COLO668 (cell line): ENCODE measurements around the gene RXRA.

Experiments
- DNase-seq: peaks from one replicate; lab custom pipeline; 2025; ENCODE audit not compliant: unreplicated experiment; lab: John Stamatoyannopoulos, UW

RXRA gene

DNA sequence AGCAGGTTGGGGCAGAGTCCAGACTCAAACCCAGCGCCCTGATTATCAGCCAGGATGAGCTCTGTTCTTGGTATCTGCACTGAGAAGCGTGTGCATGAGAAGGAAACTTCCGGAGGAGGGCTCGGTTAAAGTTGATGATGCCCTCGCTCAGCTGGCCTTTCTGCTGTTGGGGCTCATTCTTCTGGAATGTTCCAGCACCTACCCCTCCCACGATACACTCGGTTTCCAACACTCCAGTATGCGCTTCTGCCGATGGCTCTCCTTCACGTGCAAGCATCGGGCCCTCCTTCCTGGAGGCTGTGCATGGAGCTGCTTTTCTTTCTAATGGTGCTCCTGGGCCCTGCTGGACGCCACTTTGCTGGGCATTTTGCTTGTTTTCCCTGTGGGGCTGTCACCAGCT lies 134.0 kb downstream of the RXRA start:
- DNase-seq = no peak

DNA sequence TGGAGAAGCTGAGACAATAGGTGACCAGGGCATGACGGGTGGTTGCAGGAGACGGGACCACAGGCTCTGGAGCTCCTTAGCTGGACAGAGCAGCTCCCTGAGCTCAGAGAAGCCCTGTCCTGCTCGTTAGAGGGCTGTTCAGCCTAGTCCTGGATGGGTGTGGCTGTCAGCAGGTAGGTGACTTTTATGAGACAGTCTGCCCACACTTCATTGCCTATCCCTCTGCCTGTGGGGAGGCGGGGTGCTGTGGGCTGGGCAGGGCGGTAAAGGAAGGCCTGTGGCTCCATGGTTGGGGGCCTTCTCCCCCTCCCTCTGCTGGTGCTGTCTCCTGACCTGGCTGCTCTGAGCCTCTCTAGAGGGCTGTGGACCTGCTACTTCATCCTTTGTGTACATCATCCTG lies 134.6 kb downstream of the RXRA start:
- DNase-seq = no peak

DNA sequence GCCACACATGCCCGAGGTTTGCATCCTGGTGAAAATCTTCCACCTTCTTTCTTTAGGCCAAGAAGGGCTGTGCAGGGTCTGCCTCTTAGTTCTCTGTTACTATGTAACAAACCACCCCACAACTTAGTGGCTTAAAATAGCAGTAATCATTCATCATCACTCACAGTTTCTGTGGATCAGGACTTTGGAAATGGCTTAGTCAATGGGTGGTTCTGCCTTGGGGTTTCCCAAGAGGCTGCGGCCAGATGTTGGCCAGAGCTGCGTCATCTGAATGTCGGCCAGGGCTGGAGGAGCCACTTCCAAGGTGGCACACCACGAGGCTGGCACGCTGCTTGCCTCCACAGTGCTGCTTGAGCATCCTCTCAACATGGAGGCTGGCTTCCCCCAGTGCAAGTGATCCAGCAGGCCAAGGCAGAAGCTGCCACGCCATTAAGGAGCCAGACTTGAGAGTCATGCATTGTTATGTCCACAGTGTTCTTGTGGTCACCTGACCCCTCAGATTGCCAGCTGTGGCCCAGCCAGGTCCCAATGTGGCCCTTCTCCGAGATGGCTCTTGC lies 135.2 kb downstream of the RXRA start:
- DNase-seq = no peak

DNA sequence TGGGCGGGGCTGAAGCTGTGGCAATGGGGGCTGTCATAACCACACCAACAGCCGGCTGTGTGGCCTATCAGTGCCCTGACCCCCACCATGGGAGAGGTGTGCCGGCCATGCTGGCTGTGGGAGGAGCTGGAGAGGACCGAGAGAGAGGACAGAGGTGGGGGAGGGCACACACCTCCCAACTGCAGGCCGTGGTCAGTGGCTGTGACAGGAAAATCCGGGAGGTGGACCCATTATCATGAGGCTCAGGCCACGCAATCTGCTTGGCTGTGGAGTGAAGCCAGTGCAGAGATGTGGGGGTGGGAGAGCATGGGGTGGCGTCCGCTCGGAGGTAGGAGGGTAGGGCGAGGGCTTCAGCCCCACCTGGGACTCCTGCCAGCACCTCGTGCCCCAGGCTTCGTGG lies 136.1 kb downstream of the RXRA start:
- no peak for DNase-seq

DNA sequence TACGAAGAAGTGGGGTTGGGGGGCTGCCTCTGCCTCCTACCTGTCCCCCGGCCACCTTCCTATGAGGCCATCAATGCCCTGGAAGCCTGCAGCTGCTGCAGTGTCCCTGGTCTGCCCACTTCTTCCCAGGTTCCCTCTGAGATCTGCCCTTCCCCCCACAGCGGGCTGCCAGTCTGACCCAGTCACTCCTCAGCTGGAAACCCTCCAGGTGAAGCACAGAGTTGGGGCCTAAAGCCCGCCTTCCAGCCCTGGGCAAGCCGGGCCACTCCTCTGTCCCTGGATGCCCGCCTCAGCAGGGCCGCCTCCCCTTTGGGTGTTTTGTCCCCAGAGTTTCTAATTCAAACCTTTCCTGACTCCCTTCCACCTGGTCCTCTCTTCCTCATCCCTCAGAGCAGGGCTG lies 137.0 kb downstream of the RXRA start:
- no peak for DNase-seq

DNA sequence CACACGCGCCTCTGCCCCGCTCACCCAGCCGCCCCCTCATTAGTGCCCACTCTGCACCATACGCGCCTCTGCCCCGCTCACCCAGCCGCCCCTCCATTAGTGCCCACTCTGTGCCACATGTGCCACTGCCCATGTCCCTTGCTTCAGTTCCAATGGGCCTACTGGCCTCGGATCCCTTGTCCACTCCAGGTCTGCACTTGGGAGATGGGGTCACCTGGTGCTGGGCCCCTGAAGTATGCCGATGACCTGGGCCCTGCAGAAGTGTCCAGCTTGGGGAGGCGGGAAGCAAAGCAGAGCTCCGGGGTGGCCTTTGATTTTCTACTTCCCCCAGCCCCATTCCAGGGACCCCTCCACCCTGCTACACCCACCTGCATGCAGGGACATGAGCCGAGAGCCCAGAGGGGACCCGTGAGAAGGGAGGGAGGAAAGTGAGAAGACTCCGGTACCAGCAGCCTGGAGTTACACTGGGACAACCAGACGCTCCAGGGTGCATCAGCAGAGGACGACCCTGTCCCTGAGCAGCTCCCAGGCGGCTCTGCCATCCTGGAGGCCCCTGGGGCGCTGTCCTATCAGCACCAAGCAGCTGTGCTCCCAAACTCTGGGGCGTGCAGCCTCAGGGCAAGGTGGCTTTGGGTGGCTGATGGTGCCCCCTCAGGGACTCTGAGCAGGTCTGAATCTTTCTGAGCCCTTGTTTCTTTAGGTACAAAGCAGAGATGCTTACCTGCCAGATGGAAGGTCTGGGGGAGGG lies 140.8 kb downstream of the RXRA start:
- DNase-seq = no peak

DNA sequence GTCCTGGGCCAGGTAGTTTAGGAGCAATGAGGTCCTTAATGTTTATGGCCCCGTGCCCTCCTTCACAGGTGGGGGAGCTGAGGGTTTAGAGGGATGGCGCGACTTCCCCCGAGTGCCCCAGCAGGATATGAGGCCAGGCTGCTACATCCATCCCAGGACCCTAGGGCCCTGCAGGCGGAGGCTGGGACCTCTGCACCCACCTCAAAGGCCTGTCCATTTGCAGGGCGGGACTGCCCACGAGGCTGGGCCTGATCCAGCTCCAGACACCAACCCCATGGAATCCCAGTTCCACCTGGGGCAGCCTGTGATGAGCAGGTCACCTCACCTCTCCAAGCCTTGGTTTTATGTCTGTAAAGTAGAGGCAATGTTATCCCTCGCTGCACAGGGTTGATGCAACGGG lies 142.1 kb downstream of the RXRA start:
- DNase-seq = no peak

DNA sequence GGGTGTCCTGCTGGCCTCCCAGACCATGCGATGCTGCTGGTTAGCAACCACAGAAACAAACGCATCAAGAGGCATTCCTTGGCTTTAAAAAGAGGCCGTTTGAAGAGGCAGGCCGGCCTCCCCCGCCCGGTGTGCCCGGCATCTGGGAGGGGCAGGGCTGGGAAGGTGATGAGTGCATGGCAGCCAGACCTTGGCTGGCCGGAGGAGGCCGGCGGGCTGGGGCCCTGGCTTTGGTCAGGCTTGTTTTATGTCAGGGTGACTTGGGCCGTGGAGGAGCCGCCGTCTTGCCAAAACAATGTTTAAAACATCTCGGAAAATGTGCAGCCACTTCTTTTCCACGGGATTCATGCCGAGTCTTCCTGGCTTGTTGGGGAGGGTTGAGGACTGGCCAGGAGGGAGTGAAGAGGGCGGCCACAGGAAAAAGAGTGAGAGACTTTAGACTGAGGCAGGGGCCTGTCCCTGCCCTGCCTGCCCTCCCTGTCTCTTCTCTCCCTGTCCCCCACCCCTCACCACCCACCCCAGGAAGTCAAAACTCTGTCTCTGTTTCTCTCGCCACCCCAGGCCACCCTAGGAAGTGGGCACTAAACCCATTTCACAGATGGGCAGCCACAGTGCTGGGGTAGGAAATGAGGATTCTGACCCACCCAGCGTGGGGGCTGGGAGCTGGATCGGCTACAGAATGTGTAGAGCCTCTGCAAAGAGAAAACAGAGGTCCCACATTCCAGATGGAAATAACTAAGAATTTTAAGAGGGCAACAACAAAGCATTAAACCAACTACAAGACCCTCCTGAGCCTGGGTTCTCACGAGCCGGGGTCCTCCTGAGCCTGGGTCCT lies 143.0 kb downstream of the RXRA start:
- no peak for DNase-seq

DNA sequence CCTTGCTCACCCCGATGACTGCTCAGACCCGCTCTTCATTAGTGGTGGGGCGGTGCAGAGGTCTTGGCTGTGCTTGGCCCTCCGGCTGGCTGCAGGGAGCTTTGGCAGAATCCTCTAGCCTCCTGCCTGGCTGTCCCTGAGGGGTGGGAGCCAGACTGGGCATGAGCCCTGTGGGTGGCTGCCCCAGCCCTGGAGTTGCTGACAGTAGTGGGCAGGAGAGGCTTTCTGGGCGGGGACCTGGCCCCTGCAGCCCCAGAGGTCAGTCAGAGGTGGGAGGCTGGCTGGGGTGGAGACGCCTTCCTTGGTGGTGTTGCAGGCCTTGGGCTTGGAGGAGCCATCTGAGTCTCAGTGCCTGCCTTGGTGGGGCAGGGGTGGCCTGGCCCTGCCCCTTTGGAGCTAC lies 146.0 kb downstream of the RXRA start:
- no peak for DNase-seq

DNA sequence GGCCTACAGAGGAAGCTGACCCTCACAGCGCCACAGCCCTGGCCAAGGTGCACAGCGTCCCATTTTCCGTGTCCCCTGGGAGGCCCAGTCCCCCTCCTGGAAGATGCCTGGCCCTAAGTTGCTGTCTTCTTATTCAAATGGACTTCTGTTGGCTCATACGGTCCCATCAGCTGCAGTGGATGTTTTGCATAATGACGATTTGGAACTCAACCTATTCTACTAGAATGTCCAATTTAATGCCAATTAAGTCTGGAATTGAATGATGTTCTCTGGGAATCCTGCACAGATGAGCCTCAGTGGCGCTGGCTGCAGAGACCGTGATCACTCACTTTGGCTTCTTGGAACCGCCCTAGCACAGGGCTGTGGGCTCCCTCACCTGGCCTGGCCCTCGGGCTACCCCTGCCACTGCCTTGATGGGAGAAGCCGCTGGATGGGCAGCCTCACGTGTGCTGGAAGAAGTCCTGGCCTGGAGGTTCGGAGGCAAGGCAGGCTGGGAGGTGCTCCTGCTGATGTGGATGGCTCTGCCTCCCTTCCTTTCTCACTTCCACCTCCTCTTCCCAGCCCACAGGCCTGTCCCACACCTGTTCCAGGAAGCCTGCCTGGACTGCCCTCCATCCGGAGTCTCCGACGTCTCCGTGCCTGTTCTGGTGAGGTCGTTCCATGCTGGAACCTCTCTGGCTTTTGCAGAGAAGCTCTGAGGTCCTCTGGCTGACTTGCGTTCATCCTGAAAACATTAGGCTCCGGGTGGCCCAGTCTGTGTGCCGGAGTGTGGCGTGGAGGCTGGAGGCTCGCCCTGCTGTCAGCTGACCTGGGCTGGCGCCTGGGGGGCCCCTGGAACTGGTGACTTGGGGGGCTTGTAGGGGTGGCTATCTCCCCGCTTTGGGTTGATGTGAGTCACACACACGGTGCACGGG lies 147.1 kb downstream of the RXRA start:
- no peak for DNase-seq

DNA sequence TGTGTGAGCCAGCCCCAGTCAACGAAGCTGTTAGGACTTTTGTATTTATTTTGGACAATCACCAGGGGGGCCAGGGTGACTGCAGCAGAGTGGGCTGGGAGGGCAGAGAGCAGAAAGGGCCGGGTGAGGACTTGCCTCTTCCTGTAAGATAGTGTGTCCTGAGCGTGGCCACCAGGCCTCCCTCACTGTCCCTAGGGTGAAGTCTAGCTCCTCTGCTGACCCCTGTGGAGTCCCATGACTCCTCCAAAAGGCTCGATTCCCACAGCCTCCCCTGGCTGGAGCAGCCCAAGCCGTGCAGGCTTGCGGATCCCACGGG lies 147.8 kb downstream of the RXRA start:
- no peak for DNase-seq

DNA sequence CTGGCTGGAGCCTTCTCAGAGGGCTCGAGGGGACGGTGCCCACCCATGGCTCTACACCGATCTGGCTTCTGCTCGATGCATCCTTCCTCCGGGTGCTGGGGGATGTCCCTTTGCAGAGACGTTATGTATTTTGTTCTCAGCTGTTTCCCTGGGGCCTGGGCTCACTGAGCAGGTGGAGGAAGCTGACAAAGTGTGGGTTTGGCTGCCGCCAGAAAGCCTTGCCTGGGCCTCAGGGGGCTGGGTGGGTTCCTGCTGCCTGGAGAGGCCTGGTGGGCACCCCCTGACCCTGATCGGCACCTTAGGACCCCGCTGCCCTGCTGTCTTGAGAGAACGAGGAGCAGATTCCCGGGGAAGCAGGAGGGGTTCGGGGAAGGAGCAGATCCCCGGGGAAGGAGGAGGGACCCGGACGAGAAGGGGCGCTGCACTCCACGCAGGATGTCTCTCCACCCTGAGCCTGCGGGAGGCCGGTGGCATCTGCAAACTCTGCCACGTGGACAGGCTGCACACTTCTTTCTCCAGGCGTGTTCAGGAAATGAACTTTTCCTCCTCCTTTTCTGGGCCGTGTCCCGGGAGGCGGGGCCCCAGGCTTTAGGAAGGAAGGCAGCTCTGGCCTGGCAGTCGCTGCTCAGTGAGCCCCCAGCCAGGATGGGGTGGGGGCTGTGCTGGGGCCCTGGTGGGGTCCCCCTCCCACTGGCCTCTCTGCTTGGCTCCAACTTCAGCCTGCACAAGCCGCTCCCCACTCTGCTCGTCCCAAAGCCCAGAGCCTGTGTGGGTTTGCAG lies 148.9 kb downstream of the RXRA start:
- no peak for DNase-seq

DNA sequence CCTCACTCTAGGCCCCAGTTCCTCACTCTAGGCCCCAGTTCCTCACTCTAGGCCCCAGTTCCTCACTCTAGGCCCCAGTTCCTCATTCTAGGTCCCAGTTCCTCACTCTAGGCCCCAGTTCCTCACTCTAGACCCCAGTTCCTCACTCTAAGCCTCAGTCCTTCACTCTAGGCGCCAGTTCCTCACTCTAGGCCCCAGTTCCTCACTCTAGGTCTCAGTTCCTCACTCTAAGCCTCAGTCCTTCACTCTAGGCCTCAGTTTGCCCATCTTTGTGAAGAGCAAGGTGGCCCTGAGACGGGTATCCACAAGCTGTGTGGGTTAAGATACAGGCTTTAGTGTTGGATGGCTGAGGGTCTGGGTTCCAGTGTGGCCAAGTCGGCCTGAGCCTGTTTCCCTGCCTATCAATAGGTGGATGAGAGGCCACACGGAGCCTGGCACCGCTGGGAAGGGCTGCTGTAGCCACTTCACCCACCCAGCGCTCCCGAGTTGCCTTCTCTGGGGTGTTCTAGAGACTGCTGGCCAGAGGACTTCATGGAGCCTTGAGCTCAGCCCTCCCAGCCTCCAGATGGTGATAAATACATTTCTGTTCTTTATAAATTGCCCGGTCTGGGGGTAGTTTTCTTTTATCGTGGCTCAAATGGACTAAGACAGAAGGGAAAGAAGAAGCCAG lies 150.2 kb downstream of the RXRA start:
- no peak for DNase-seq

DNA sequence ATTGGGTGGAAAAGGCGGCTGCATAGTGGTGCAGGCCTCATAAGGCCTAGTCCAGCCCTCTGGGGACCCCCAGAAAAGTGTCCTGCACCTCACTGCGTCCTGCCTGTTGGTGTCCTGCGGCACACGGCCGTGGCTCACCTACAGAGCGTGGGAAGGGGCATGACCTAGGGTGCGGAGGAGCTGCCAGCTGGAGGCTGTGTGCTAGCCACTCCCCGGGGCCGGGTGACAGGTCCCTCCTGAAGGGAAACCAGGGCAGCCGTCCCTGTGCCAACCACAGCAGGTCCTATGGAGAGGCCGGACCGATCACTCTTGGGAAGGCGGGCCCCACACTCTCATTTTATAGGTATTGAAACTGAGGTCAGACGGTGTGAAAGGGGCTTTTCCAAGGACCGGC lies 150.7 kb downstream of the RXRA start:
- no peak for DNase-seq

DNA sequence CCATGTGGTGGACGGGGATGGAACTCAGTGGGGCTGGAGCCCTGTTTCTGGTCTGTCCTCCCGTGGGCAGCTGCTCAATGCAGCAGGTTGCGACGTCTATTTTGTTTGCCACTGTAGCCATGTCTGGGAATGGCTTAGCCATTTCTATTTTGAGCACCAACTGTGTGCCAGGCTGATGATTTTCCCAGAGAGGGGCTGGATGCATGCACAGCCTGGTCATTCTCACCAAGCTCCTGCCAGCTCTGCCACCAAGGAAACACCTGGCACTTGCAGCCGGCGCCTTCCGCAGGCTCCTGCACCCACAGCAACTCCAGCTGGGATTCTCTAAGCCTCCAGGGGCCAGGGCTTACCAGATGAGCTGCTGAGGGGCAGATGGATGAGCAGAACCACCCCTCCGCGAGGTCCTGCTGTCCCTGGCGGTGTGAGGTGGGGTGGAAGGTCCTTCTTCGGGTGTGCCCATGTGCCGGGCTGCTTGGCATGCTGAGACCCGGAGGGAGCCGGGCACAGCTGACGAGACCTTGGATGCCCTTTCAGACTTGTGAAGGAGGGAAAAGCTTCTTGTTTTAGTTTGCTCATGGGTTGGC lies 151.2 kb downstream of the RXRA start:
- no peak for DNase-seq

DNA sequence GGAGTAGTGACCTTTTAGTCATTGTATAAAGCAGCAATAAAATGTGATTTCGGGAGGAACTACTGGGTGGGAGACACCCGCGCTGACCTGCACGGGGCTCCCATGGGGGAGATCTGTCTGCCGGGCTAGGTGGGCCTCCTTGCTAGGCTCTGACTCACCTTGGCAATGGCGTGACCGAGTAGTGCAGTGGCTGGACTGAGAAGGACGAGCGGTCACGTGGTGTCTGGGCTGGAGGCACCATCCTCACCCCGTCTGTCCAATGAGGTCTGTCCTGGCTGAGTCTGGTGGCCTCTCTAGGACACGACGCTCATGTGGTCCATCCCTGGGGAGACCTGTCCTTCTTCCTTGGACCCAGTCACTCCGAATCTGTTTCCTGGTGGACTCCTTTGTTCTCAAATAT lies 151.7 kb downstream of the RXRA start:
- no peak for DNase-seq

DNA sequence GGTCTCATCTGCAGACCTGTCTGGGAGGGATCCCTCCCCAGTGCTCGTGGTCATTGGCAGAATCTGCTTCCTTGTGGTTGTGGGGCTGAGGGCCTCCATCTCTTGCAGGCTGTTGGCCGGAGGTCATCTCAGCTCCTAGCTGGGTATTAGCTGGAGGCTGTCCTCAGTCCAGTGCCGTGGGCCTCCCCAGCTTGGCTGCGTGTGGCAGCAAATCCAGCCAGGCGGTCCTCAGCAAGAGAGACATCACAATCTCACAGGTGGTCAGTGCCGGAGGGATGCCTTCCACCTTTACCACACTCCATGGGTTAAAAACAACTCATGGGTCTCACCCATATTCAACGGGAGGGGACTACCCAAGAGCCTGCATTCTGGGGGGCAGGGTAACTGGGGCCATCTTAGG lies 155.5 kb downstream of the RXRA start:
- no peak for DNase-seq

DNA sequence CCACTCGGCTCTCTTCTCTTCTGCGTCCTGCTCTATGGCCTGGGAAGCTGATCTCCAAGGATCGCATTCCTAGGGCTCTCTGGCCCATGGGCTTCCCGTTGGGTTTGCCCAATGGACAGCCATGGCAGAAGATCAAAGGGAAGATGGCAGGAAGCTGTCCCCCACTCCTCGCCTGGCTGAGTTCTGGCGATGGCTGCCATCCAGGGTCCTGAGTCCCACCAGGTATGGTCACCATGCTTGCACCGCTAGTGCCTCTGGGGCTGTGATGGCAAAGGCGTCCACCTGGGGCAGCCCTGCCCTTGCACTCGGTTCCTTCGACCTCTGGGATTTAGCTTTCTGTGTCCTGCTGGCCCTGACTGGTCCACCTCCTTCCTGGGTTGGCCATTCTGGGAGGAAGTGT lies 156.0 kb downstream of the RXRA start:
- no peak for DNase-seq

DNA sequence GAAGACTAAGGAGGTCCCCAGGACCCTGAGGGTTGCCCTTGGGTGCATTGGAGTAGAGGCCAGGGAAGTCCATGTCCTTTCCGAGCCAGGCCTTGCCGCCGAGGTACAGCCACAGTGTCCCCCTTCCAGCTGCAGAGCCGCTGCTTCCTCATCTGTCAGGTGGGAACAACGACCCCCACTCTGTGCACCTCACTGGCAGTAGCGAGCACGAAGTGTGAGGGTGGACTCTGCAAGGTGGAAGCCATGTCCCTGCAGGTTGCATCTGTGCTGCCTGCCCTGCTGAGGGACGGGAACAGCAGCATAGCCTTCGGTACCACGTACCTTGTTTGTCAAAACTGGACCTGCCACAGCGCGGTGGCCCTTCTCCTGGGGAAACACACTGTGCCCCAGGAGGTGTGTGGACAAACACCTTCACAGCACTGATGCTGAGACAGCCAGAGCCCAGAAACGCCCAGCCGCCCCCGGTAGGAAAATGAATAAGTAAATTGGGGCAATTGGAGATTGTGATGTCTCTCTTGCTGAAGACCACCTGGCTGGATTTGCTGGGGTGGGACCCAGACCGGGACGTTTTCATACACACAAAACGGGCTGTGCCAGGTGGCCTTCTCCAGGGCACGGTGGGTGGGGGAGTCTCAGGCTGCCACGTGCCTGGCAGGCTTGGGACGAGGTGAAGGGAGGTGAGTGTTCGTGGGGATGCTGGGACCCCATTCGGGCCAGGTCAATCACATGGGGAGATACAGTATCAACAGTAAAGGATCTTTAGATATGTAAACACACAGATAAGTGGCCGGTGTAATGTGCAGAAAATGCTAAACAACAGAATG lies 157.3 kb downstream of the RXRA start:
- DNase-seq = no peak
